SJSA1 (cell line): ENCODE results near the gene PIGH. TPM values are rescaled to one million over a fixed set of nuclear protein-coding genes. Genes with fewer than 3 reads are reported as not detected.

ENCODE experiments used
- DNase-seq, 2 experiments: peaks; one replicate each; pipeline ENCODE4 v3.0.0-alpha.2; 2015 to 2020; ENCODE audit warnings: low spot score in 2 of 2, low read depth in 1 of 2
- H3K27ac ChIP-seq: fragments of 250-450 bp; sonication (Bioruptor Pico); 2 replicates; pipeline ENCODE4 v1.5.1; 2020; ENCODE audit warnings: mild to moderate bottlenecking, moderate library complexity
- H3K27me3 ChIP-seq: fragments of 250-450 bp; sonication (Bioruptor Pico); replicated peaks from 2 replicates; pipeline ENCODE4 v1.5.1; 2020; ENCODE audit warnings: mild to moderate bottlenecking, moderate library complexity
- H3K36me3 ChIP-seq: fragments of 250-450 bp; sonication (Bioruptor Pico); 2 replicates; pipeline ENCODE4 v1.5.1; 2020; ENCODE audit warnings: mild to moderate bottlenecking
- H3K4me1 ChIP-seq: fragments of 250-450 bp; sonication (Bioruptor Pico); replicated peaks from 2 replicates; pipeline ENCODE4 v1.6.1; 2021; ENCODE audit warnings: mild to moderate bottlenecking
- H3K4me3 ChIP-seq: fragments of 250-450 bp; sonication (Bioruptor Pico); 2 replicates; pipeline ENCODE4 v1.5.1; 2020; ENCODE audit warnings: mild to moderate bottlenecking
- H3K9me3 ChIP-seq: fragments of 250-450 bp; sonication (Bioruptor Pico); replicated peaks from 2 replicates; pipeline ENCODE4 v1.5.1; 2020; ENCODE audit warnings: mild to moderate bottlenecking
- total RNA-seq: library from RNA; depleted of rRNA; stranded (reverse); fragments of >200 nt; shearing (Covaris generic); gene quantifications from 2 replicates; pipeline ENCODE4 v1.2.3, GENCODE V29; 2014; rRNA removed

Gene PIGH, protein sequence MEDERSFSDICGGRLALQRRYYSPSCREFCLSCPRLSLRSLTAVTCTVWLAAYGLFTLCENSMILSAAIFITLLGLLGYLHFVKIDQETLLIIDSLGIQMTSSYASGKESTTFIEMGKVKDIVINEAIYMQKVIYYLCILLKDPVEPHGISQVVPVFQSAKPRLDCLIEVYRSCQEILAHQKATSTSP
- total RNA-seq: 11.2 and 20.4 TPM in 2 replicates

- Histone ChIP-seq H3K4me3 (peak within 1 kb of the TSS; percentile 63), H3K4me1 (peaks cover 5% of the 10 kb centered on the region; the same call in 1 of the 2 replicates), H3K9me3 (no peaks in the 10 kb centered on the region), H3K36me3 (no peaks in the 10 kb centered on the region), H3K27me3 (no peaks in the 10 kb centered on the region), H3K27ac (peak within 1 kb of the TSS; percentile 25; the same call in 1 of the 2 replicates)
- DNase-seq: peak; percentile 83 to 87
Observed at GRCh38 chr14:67599698-67600561, at the start of gene PIGH. Gene PIGH (minus strand): TSS chr14:67600268. CDS start chr14:67600203, 65 bp downstream.

DNA sequence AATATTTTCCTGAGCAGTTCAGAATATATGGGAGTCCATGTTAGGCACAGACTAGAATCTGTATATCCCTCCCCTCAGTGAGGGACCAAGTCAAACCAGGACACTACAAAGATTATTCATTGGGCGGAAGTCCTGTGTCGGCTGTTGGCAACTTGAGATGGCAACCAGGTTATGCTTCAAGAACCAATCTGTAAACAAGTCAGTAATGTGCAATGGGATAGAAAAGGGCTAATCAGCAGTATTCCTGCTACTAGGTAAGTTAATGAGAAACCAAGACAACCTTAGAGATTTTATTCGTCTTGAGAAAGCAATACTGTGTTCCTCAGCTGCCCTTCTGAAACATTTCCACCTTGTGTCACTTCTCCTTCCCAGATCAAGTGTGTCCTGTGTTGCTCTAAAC, 46.1 kb upstream of the PIGH start:
- Histone ChIP-seq H3K36me3 (peaks cover 23% of the 10 kb centered on the region), H3K27me3 (no peaks in the 10 kb centered on the region), H3K9me3 (no peaks in the 10 kb centered on the region), H3K4me1 (no peaks in the 10 kb centered on the region), H3K27ac (no peak overlapping the region), H3K4me3 (no peak overlapping the region)
- no peak for DNase-seq

DNA sequence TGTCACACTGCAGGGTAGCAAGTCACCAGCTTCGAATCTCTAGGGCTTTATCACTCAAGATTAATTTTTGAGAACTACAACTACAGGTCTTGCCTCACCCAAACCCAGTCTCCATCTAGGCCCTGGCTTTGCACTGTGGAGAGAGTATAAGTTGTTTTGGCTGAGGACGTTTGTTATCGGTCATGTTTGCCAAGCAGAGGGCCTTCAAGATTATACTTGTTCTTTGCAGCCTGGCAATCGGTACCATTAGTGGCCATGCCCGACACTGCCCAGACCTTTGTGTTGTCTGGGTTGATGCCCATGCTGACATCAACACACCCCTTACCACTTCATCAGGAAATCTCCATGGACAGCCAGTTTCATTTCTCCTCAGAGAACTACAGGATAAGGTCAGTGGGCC, 45.3 kb upstream of the PIGH start:
- no peaks in the 10 kb centered on the region for H3K9me3 ChIP-seq
- H3K27ac ChIP-seq: no peak overlapping the region
- no peaks in the 10 kb centered on the region for H3K4me1 ChIP-seq
- H3K4me3 ChIP-seq: no peak overlapping the region
- H3K27me3 ChIP-seq: no peaks in the 10 kb centered on the region
- peaks cover 16% of the 10 kb centered on the region for H3K36me3 ChIP-seq
- DNase-seq: no peak

DNA sequence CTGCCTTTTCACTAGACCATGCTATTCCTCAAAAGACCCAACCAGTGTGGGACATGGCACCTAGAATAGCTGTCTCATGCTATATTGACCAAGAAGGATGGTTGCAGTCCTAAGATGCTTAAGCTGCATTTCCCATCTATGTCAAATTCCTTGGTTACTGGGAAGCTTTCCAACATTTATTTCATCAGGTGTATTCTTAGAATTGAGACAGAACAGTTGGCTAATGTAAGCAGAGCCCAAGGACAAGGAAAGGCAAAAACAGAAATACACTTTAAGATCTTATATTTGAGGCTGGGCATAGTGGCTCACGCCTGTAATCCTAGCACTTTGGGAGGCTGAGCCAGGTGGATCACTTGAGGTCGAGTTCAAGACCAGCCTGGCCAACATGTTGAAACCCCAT, 44.4 kb upstream of the PIGH start:
- DNase-seq: no peak
- Histone ChIP-seq H3K9me3 (no peaks in the 10 kb centered on the region), H3K4me1 (no peaks in the 10 kb centered on the region)

DNA sequence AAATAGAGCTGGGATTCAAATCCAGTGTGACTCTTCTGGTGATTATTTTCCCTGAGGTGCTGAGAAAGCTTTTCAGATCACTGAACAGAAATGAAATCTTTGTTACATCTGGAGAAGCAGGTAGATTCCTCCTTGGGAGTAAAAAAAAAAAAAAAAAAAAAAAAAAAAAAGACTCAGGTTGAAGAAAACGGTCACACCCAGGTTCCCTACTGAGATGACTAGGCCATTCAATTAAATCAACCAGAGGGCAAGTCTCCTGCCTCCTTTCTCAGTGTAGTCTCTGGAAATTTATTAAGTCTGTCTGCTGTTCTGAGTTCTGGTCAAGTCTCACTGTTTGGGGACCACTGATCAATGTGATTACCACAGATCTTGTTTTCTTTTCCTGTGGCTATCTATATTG, 43.6 kb upstream of the PIGH start:
- H3K27ac ChIP-seq: no peak overlapping the region
- no peaks in the 10 kb centered on the region for H3K4me1 ChIP-seq
- H3K27me3 ChIP-seq: no peaks in the 10 kb centered on the region
- no peaks in the 10 kb centered on the region for H3K9me3 ChIP-seq
- H3K36me3 ChIP-seq: peaks cover 3% of the 10 kb centered on the region
- no peak overlapping the region for H3K4me3 ChIP-seq
- DNase-seq: no peak

More for the DNA sequence above, 44.4 kb upstream of the PIGH start:
- no peaks in the 10 kb centered on the region for H3K27me3 ChIP-seq
- no peak overlapping the region for H3K4me3 ChIP-seq
- peaks cover 6% of the 10 kb centered on the region for H3K36me3 ChIP-seq
- no peak overlapping the region for H3K27ac ChIP-seq

- Histone ChIP-seq H3K27me3 (no peaks in the 10 kb centered on the region), H3K4me3 (no peak overlapping the region), H3K9me3 (no peaks in the 10 kb centered on the region), H3K36me3 (no peaks in the 10 kb centered on the region; the same call in 1 of the 2 replicates), H3K27ac (no peak overlapping the region), H3K4me1 (no peaks in the 10 kb centered on the region)
- DNase-seq: no peak
Observed at GRCh38 chr14:67641902-67642749, 42.1 kb upstream of the PIGH start.

GRCh38 chr14:67641480-67641879, 41.4 kb upstream of the PIGH start:
- Histone ChIP-seq H3K9me3 (no peaks in the 10 kb centered on the region), H3K4me3 (no peak overlapping the region), H3K36me3 (no peaks in the 10 kb centered on the region; the same call in 1 of the 2 replicates), H3K27ac (no peak overlapping the region), H3K27me3 (no peaks in the 10 kb centered on the region), H3K4me1 (no peaks in the 10 kb centered on the region)
- DNase-seq: no peak

GRCh38 chr14:67638642-67639041, 38.6 kb upstream of the PIGH start:
- no peak for DNase-seq
- Histone ChIP-seq H3K27ac (no peak overlapping the region), H3K4me1 (no peaks in the 10 kb centered on the region), H3K27me3 (no peaks in the 10 kb centered on the region), H3K4me3 (no peak overlapping the region), H3K9me3 (no peaks in the 10 kb centered on the region), H3K36me3 (no peaks in the 10 kb centered on the region)

- no peaks in the 10 kb centered on the region for H3K36me3 ChIP-seq
- H3K27ac ChIP-seq: no peak overlapping the region
- no peak overlapping the region for H3K4me3 ChIP-seq
- no peaks in the 10 kb centered on the region for H3K27me3 ChIP-seq
- no peaks in the 10 kb centered on the region for H3K4me1 ChIP-seq
- H3K9me3 ChIP-seq: no peaks in the 10 kb centered on the region
- DNase-seq: no peak
Observed at GRCh38 chr14:67636361-67636919, 36.4 kb upstream of the PIGH start.

DNA sequence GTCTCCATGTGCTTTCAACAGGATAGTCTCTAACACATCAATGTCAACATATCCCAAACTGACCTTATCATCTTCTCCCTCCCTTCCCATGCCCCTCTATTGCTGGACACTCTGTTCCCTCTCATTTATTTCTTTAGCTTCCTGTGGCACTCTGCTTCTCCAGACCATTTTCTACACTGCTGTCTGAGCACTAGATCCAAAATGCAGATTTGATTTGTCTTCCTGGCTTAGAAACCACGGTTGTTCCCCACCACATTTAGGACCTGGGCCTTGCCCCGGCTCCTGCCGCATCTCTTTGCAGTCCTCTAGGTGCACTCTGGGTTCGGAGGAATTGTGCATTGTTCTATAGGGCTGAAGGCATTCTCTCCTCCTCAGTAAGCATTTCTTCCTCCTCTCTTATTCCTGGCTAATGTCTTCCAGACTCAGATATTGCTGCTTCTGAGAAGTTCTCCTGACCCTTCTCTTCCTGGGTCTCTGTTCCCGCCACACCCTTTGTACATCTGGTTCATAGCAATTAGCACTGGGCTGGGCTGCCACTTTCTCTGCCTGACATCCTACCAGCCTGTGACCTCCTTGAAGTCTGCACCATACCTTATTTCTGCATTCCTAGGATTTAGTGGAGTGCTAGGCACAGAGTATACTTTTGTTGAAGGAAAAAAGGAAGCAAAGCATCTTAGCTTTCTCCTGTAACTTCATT, 33.5 kb upstream of the PIGH start:
- no peaks in the 10 kb centered on the region for H3K27me3 ChIP-seq
- no peaks in the 10 kb centered on the region for H3K36me3 ChIP-seq
- no peaks in the 10 kb centered on the region for H3K4me1 ChIP-seq
- H3K9me3 ChIP-seq: no peaks in the 10 kb centered on the region
- no peak overlapping the region for H3K27ac ChIP-seq
- no peak overlapping the region for H3K4me3 ChIP-seq
- DNase-seq: no peak

GRCh38 chr14:67630938-67631337, 30.9 kb upstream of the PIGH start:
- no peaks in the 10 kb centered on the region for H3K27me3 ChIP-seq
- no peak overlapping the region for H3K27ac ChIP-seq
- no peaks in the 10 kb centered on the region for H3K9me3 ChIP-seq
- no peak overlapping the region for H3K4me3 ChIP-seq
- H3K4me1 ChIP-seq: no peaks in the 10 kb centered on the region
- H3K36me3 ChIP-seq: no peaks in the 10 kb centered on the region
- DNase-seq: no peak

DNA sequence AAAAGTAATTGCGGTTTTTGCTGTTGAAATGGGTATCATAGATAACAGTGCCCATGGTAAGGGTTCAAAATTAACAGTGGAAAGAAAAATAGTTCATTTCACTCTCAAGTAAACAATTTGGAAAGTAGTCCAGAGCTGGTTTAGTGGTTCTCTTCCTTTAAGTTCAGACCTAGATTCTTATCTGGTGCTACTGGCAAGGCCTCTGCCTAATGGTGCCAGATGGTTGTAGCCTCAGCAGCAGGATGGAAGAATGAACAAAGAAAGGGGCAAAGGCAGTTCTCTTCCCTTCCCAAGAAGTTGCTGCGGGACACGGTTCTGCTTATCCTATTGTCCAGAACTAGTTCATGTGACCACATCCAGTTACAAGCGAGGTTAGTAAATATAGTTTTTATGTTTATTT, 30.1 kb upstream of the PIGH start:
- Histone ChIP-seq H3K27ac (no peak overlapping the region), H3K9me3 (no peaks in the 10 kb centered on the region), H3K4me3 (no peak overlapping the region), H3K36me3 (no peaks in the 10 kb centered on the region), H3K27me3 (no peaks in the 10 kb centered on the region), H3K4me1 (no peaks in the 10 kb centered on the region)
- no peak for DNase-seq

DNA sequence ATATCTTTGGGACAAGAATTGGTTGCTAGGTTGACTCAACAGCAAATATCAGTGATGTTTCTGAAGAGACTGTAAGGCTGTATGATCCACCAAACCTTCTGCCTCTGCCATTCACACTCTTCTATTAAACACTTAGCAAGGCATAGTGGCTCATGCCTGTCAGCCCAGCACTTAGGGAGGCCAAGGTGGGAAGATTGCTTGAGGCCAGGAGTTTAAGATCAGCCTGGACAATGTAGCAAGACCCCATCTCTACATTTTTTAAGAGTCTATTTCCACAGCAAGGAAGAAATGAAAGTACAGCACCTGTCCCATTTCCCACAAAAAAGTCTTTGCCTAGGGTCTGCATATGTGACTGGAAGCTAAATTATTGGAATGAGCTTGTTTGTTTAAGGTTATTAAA, 27.5 kb upstream of the PIGH start:
- Histone ChIP-seq H3K9me3 (no peaks in the 10 kb centered on the region), H3K4me1 (peaks cover 8% of the 10 kb centered on the region), H3K27me3 (no peaks in the 10 kb centered on the region), H3K27ac (no peak overlapping the region), H3K36me3 (no peaks in the 10 kb centered on the region), H3K4me3 (no peak overlapping the region)
- no peak for DNase-seq
